ENCODE measurements around the gene SMIM41. TPM values are rescaled to one million over a fixed set of nuclear protein-coding genes. Genes with fewer than 3 reads are reported as not detected.

SMIM41 gene
- total and polyA plus RNA-seq, 10 of the 15 experiments (the other 5 are each of a cell fraction or from before 2014, with no cell fraction given): not detected

DNA sequence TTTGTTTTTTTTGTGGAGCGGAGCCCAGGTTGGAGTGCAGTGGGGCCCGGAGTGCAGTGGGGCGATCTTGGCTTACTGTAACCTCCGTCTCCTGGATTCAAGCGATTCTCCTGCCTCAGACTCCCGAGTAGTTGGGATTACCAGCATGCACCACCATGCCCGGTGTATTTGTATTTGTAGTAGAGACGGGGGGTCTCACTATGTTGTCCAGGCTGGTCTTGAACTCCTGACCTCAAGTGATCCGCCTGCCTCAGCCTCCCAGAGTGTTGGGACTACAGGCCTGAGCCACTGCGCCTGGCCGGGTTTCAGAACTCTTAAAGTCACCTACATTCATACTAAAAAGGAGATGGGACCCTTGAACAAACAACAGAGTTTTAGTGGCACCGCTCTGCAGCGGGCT, 59.6 kb downstream of the SMIM41 start:
- intact Hi-C loops (cut with micrococcal nuclease; ENCODE audit: unreplicated experiment): no loop called here
- DNase-seq (ENCODE audit: low read depth, low spot score) (no peak), FAIRE-seq (no peak), ATAC-seq (no peak)
- Histone ChIP-seq H3K9me3 (replicated peaks; ENCODE audit: control insufficient read depth, insufficient read depth, low read length) (no peaks in the 10 kb centered on the region), H3K4me3 (no peak overlapping the region), H3K27ac (ENCODE audit: control insufficient read depth, insufficient read depth) (no peak overlapping the region), H3K4me1 (ENCODE audit: control insufficient read depth, insufficient read depth, low read length) (no peaks in the 10 kb centered on the region), H3K27me3 (replicated peaks in 1 of 2; ENCODE audit: control insufficient read depth in 2 of 2, insufficient read depth in 2 of 2, low read length in 1 of 2) (0 out of 4 replicates have a peak, but pooled peaks cover 0 to 2% of the 10 kb centered on the region in 2 experiments), H2AFZ (ENCODE audit: control insufficient read depth, low read depth, low read length) (no peak overlapping the region), H3K9ac (ENCODE audit: control insufficient read depth, insufficient read depth, low read length) (no peak overlapping the region), H3K36me3 (ENCODE audit: control insufficient read depth in 2 of 2, insufficient read depth in 2 of 2, low read length in 1 of 2) (no peaks in the 10 kb centered on the region), H3K79me2 (ENCODE audit: control insufficient read depth, insufficient read depth, low read length) (no peaks in the 10 kb centered on the region), H3K4me2 (ENCODE audit: control insufficient read depth, insufficient read depth) (no peak overlapping the region), H4K20me1 (ENCODE audit: control insufficient read depth, insufficient read depth) (no peaks in the 10 kb centered on the region)
- CTCF ChIA-PET: interaction anchor here (0.9 to 1.1 kb wide), 2 partner anchors 114 to 740 kb away, joined by 3 read pairs; no protein-coding TSS in a partner anchor
- POLR2A ChIA-PET: no interaction called here
- in situ Hi-C loops (cut with MboI): no loop called here
- SMC1A ChIA-PET (ENCODE audit: uncharacterized antibody, unreplicated experiment): interaction anchor here (0.7 kb wide), 1 partner anchor 11 kb away, joined by 3 read pairs; no protein-coding TSS in a partner anchor
- RAD21 ChIA-PET (ENCODE audit: unreplicated experiment): no interaction called here
- no TSS peak for BruUV-seq (replicated peaks)
- TF ChIP-seq SPI1 (IDR thresholded peaks at IDR 0.05; ENCODE audit: borderline replicate concordance, insufficient read depth, low read depth, low read length) (no peak), NRF1 (conservative IDR thresholded peaks at IDR 0.05; ENCODE audit: low read depth, low read length) (no peak), KLF5 (IDR thresholded peaks at IDR 0.05; ENCODE audit: partially characterized antibody) (no peak), NR2F1 (conservative IDR thresholded peaks at IDR 0.05) (no peak), IKZF2 (IDR thresholded peaks at IDR 0.05) (no peak), ZBED1 (IDR thresholded peaks at IDR 0.05; ENCODE audit: borderline replicate concordance) (no peak), BRCA1 (IDR thresholded peaks at IDR 0.05; ENCODE audit: low read depth, low read length) (no peak), POLR2A (IDR thresholded peaks at IDR 0.05; ENCODE audit: low read depth, low read length) (no peak), TCF3 (IDR thresholded peaks at IDR 0.05; ENCODE audit: borderline replicate concordance, insufficient read depth, low read depth, low read length) (no peak), STAT3 (IDR thresholded peaks at IDR 0.05; ENCODE audit: low read depth, low read length) (no peak), NFIC (IDR thresholded peaks at IDR 0.05; ENCODE audit: low read depth, low read length) (no peak), YBX1 (IDR thresholded peaks at IDR 0.05) (no peak), HDAC2 (IDR thresholded peaks at IDR 0.05) (no peak)
- TF ChIP-seq, protein P1, sequence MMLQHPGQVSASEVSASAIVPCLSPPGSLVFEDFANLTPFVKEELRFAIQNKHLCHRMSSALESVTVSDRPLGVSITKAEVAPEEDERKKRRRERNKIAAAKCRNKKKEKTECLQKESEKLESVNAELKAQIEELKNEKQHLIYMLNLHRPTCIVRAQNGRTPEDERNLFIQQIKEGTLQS (IDR thresholded peaks at IDR 0.05; ENCODE audit: borderline replicate concordance, extremely low read depth, low read depth, low read length): no peak
- TF ChIP-seq, protein P2, sequence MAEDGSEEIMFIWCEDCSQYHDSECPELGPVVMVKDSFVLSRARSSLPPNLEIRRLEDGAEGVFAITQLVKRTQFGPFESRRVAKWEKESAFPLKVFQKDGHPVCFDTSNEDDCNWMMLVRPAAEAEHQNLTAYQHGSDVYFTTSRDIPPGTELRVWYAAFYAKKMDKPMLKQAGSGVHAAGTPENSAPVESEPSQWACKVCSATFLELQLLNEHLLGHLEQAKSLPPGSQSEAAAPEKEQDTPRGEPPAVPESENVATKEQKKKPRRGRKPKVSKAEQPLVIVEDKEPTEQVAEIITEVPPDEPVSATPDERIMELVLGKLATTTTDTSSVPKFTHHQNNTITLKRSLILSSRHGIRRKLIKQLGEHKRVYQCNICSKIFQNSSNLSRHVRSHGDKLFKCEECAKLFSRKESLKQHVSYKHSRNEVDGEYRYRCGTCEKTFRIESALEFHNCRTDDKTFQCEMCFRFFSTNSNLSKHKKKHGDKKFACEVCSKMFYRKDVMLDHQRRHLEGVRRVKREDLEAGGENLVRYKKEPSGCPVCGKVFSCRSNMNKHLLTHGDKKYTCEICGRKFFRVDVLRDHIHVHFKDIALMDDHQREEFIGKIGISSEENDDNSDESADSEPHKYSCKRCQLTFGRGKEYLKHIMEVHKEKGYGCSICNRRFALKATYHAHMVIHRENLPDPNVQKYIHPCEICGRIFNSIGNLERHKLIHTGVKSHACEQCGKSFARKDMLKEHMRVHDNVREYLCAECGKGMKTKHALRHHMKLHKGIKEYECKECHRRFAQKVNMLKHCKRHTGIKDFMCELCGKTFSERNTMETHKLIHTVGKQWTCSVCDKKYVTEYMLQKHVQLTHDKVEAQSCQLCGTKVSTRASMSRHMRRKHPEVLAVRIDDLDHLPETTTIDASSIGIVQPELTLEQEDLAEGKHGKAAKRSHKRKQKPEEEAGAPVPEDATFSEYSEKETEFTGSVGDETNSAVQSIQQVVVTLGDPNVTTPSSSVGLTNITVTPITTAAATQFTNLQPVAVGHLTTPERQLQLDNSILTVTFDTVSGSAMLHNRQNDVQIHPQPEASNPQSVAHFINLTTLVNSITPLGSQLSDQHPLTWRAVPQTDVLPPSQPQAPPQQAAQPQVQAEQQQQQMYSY (CRISPR knock-in tag; IDR thresholded peaks at IDR 0.05): no peak
- TF ChIP-seq, protein P3, sequence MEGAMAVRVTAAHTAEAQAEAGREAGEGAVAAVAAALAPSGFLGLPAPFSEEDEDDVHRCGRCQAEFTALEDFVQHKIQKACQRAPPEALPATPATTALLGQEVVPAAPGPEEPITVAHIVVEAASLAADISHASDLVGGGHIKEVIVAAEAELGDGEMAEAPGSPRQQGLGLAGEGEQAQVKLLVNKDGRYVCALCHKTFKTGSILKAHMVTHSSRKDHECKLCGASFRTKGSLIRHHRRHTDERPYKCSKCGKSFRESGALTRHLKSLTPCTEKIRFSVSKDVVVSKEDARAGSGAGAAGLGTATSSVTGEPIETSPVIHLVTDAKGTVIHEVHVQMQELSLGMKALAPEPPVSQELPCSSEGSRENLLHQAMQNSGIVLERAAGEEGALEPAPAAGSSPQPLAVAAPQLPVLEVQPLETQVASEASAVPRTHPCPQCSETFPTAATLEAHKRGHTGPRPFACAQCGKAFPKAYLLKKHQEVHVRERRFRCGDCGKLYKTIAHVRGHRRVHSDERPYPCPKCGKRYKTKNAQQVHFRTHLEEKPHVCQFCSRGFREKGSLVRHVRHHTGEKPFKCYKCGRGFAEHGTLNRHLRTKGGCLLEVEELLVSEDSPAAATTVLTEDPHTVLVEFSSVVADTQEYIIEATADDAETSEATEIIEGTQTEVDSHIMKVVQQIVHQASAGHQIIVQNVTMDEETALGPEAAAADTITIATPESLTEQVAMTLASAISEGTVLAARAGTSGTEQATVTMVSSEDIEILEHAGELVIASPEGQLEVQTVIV (IDR thresholded peaks at IDR 0.05; ENCODE audit: borderline replicate concordance, partially characterized antibody): no peak
- 41% methylated on average over 13 of the region's 13 CpGs for WGBS (ENCODE audit: insufficient coverage, insufficient replicate concordance, low lambda C conversion rate, missing lambda C conversion rate)
